Lower lobe of right lung (tissue), 2 donors: Measurements from ENCODE around the gene FIBCD1. TPM values are rescaled to one million over a fixed set of nuclear protein-coding genes. Genes with fewer than 3 reads are reported as not detected.

ENCODE experiments used
- ATAC-seq, 2 donors: fragments of 200-7000 bp; cut with Tn5 transposase; one replicate each; pipeline ENCODE4 v1.9.1; 2020 to 2022; ENCODE audit warnings: mild to moderate bottlenecking in 2 of 2, moderate library complexity in 2 of 2
- DNase-seq: peaks from one replicate; pipeline ENCODE4 v3.0.0-alpha.2; 2020
- H3K27ac ChIP-seq: fragments of 200-600 bp; one replicate; pipeline ENCODE4 v1.8.0; 2022
- H3K27me3 ChIP-seq: fragments of 200-600 bp; one replicate; pipeline ENCODE4 v1.8.0; 2022; ENCODE audit warnings: low read depth
- H3K36me3 ChIP-seq: fragments of 200-600 bp; one replicate; pipeline ENCODE4 v1.8.0; 2022; ENCODE audit warnings: mild to moderate bottlenecking
- H3K4me1 ChIP-seq: fragments of 200-600 bp; one replicate; pipeline ENCODE4 v1.8.0; 2022
- H3K4me3 ChIP-seq: fragments of 200-600 bp; one replicate; pipeline ENCODE4 v1.8.0; 2022; ENCODE audit warnings: mild to moderate bottlenecking
- H3K9me3 ChIP-seq: fragments of 200-600 bp; one replicate; pipeline ENCODE4 v1.8.0; 2022
- intact Hi-C: fragments of 100-400 bp; cut with DNase I; formaldehyde crosslinking; loops from one replicate; pipeline ENCODE4 v1.11.0; 2022
- total RNA-seq: library from RNA; stranded (reverse); fragmentation: NEBNext Ultra II Directional; extraction: Animal tissue kit (Norgen Biotek cat#: 25700); gene quantifications from one replicate; pipeline ENCODE4 v1.2.1, GENCODE V29; 2021
- TF ChIP-seq, protein P1 (sequence below): fragments of 200-600 bp; IDR thresholded peaks from one replicate; pipeline ENCODE4 v1.8.0; 2022; ENCODE audit warnings: antibody characterized with exemption, mild to moderate bottlenecking
- donor health status: DM: no; HTN: yes; CAD: no; lungs with severe emphysema.

FIBCD1 gene
- total RNA-seq, 1 donor from 2014 or later = 1.3 TPM

DNA sequence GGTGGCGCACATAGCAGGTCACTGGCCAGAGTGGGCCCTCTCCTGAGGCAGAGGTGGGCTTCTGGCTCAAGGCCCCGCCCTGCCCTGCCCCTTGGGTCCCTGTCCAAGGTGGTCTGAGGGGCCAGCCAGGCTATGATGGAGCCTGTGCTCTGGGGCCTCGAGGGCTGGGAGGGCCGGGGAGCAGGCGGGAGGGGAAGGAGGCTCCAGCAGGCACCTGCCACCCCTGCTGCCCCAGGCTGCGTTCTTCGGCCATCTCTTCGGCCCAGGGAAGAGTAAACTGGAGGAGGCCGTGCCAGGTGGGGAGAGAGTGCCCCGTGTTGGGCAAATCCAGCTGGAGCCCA is 14.6 kb downstream of the FIBCD1 start:
- intact Hi-C loops = no loop called here

GRCh38 chr9:130923611-130924447 is 15.2 kb downstream of the FIBCD1 start:
- TF ChIP-seq, protein P1, sequence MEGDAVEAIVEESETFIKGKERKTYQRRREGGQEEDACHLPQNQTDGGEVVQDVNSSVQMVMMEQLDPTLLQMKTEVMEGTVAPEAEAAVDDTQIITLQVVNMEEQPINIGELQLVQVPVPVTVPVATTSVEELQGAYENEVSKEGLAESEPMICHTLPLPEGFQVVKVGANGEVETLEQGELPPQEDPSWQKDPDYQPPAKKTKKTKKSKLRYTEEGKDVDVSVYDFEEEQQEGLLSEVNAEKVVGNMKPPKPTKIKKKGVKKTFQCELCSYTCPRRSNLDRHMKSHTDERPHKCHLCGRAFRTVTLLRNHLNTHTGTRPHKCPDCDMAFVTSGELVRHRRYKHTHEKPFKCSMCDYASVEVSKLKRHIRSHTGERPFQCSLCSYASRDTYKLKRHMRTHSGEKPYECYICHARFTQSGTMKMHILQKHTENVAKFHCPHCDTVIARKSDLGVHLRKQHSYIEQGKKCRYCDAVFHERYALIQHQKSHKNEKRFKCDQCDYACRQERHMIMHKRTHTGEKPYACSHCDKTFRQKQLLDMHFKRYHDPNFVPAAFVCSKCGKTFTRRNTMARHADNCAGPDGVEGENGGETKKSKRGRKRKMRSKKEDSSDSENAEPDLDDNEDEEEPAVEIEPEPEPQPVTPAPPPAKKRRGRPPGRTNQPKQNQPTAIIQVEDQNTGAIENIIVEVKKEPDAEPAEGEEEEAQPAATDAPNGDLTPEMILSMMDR = no peak
- Histone ChIP-seq H3K4me1 (no peaks in the 10 kb centered on the region), H3K36me3 (no peaks in the 10 kb centered on the region), H3K4me3 (no peak overlapping the region), H3K27me3 (peaks cover 27% of the 10 kb centered on the region), H3K9me3 (no peaks in the 10 kb centered on the region), H3K27ac (no peak overlapping the region)
- intact Hi-C loops = no loop called here
- DNase-seq (no peak), ATAC-seq (no peak)

More for the DNA sequence above, 14.6 kb downstream of the FIBCD1 start:
- Histone ChIP-seq H3K4me3 (no peak overlapping the region), H3K4me1 (no peaks in the 10 kb centered on the region), H3K27me3 (peaks cover 23% of the 10 kb centered on the region), H3K27ac (no peak overlapping the region), H3K36me3 (no peaks in the 10 kb centered on the region), H3K9me3 (no peaks in the 10 kb centered on the region)
- DNase-seq (no peak), ATAC-seq (no peak)
- TF ChIP-seq, protein P1 = no peak

- Histone ChIP-seq H3K36me3 (no peaks in the 10 kb centered on the region), H3K27ac (no peak overlapping the region), H3K4me3 (no peak overlapping the region), H3K4me1 (no peaks in the 10 kb centered on the region), H3K27me3 (peaks cover 27% of the 10 kb centered on the region), H3K9me3 (no peaks in the 10 kb centered on the region)
- TF ChIP-seq, protein P1 = no peak
- DNase-seq (no peak), ATAC-seq (no peak)
- intact Hi-C loops = no loop called here
Observed at GRCh38 chr9:130922893-130923610, 16.0 kb downstream of the FIBCD1 start.

DNA sequence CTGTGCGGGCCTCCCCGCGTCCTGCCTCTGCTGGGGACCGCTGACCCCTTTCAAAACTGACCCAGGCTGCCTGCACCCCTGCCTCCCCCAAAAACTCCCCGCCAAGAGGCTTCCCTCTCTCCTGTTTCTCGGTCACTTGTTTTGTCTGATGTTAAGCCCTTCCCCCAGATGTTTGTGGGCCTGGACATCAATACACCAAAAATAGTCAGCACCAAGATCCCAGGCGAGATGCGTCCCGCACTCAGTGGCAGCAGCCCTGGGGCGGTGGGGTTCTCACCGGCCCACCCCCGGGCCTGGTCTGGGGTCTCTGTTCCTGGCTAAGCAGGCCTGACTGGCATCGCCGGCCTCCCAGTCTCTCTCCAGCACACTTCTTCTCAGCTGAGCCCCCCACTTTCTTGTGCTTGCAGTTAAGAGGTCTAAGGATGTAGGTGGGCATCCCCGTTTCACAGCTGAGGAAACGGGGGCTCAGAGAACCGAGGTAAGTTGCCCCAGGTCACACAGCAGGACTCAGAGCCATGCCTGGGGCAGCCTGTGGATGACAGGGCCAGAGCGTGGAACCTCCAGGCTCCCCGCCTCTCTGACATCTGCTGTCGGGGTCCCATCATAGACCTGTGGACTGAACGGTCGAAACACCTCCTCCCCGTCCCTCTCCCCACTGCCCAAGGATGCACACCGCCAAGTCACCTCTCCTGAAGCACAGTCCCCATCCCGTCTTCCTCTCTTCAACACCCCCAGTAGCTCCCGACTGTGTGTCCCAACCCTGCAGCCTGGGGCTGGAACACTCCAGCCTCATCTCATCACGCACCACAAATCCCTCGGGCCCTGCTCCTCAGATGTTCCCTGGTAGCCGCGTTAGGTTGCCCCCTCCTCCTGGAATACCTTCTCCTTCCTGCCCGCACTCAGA is 16.8 kb downstream of the FIBCD1 start:
- TF ChIP-seq, protein P1 = no peak
- H3K36me3 ChIP-seq = no peaks in the 10 kb centered on the region
- peaks cover 27% of the 10 kb centered on the region for H3K27me3 ChIP-seq
- H3K4me3 ChIP-seq = no peak overlapping the region
- DNase-seq (no peak), ATAC-seq (no peak)
- no peaks in the 10 kb centered on the region for H3K4me1 ChIP-seq
- intact Hi-C loops = no loop called here
- H3K27ac ChIP-seq = no peak overlapping the region
- no peaks in the 10 kb centered on the region for H3K9me3 ChIP-seq

GRCh38 chr9:130921300-130921988 is 17.6 kb downstream of the FIBCD1 start:
- no peak for ATAC-seq
- H3K4me1 ChIP-seq = no peaks in the 10 kb centered on the region
- TF ChIP-seq, protein P1 = no peak
- H3K4me3 ChIP-seq = no peak overlapping the region
- no peak overlapping the region for H3K27ac ChIP-seq
- peaks cover 27% of the 10 kb centered on the region for H3K27me3 ChIP-seq
- no peaks in the 10 kb centered on the region for H3K36me3 ChIP-seq
- no peak for DNase-seq
- H3K9me3 ChIP-seq = no peaks in the 10 kb centered on the region
- intact Hi-C loops = no loop called here
